ENCODE data around the gene PKDCC.
A peak's percentile ranks its signal among the peaks of the same experiment; 100 is the strongest.
"Not testable (repeated sequence)": the region's sequence is repeated elsewhere in the genome, so short reads cannot be mapped to it uniquely, and the experiment has no call there.

Gene PKDCC

GRCh38 chr2:42065753-42066152, 17.9 kb downstream of the PKDCC start:
- DNase-seq, result not testable (repeated sequence)

GRCh38 chr2:42067001-42067400, 19.2 kb downstream of the PKDCC start:
- not testable (repeated sequence) for DNase-seq

GRCh38 chr2:42067521-42067920, 19.7 kb downstream of the PKDCC start:
- no peak for DNase-seq

- peak; percentile 59 for DNase-seq
Measured at GRCh38 chr2:42068571-42069178, 20.9 kb downstream of the PKDCC start.

- no peak for DNase-seq
Measured at GRCh38 chr2:42069568-42069967, 21.7 kb downstream of the PKDCC start.

- peak; percentile 86 for DNase-seq
Measured at GRCh38 chr2:42071791-42072190, 24.0 kb downstream of the PKDCC start.

GRCh38 chr2:42072349-42073118, 24.7 kb downstream of the PKDCC start:
- peak; percentile 77 for DNase-seq

GRCh38 chr2:42073739-42074503, 26.1 kb downstream of the PKDCC start:
- DNase-seq, result peak; percentile 92

GRCh38 chr2:42074661-42075060, 26.8 kb downstream of the PKDCC start:
- no peak for DNase-seq

GRCh38 chr2:42076357-42077225, 28.8 kb downstream of the PKDCC start:
- no peak for DNase-seq

GRCh38 chr2:42077343-42077742, 29.5 kb downstream of the PKDCC start:
- no peak for DNase-seq

GRCh38 chr2:42079737-42080287, 32.0 kb downstream of the PKDCC start:
- DNase-seq, result no peak

- DNase-seq, result not testable (repeated sequence)
Measured at GRCh38 chr2:42081151-42081550, 33.3 kb downstream of the PKDCC start.

- no peak for DNase-seq
Measured at GRCh38 chr2:42082016-42082415, 34.2 kb downstream of the PKDCC start.

- DNase-seq, result peak; percentile 88
Measured at GRCh38 chr2:42084231-42084671, 36.4 kb downstream of the PKDCC start.

- DNase-seq, result not testable (repeated sequence)
Measured at GRCh38 chr2:42085070-42085469, 37.2 kb downstream of the PKDCC start.

GRCh38 chr2:42085706-42086487, 38.1 kb downstream of the PKDCC start:
- DNase-seq, result no peak

- peak; percentile 65 for DNase-seq
Measured at GRCh38 chr2:42086500-42086953, 38.7 kb downstream of the PKDCC start.

- DNase-seq, result no peak
Measured at GRCh38 chr2:42087137-42087856, 39.5 kb downstream of the PKDCC start.

- DNase-seq, result no peak
Measured at GRCh38 chr2:42087857-42088195, 40.0 kb downstream of the PKDCC start.

Measured in HCEC 1CT (cell line).